GM23248 (cell line): ENCODE data around the gene LDHAL6B. TPM values are rescaled to one million over a fixed set of nuclear protein-coding genes. Genes with fewer than 3 reads are reported as not detected.

Experiments
- DNase-seq: peaks from one replicate; pipeline ENCODE4 v3.0.0-alpha.2; 2015
- H2AFZ ChIP-seq: fragments of 200-600 bp; sonication (generic); 2 replicates; pipeline ENCODE4 v1.6.1; 2016; ENCODE audit warnings: antibody characterized with exemption
- H3F3A ChIP-seq: fragments of 200-600 bp; sonication (generic); 2 replicates; pipeline ENCODE4 v1.6.1; 2016; ENCODE audit warnings: mild to moderate bottlenecking, antibody characterized with exemption, mixed run types; ENCODE audit not compliant: insufficient read depth
- H3K27ac ChIP-seq: fragments of 200-600 bp; sonication (generic); 2 replicates; pipeline ENCODE4 v1.5.1; 2016; ENCODE audit warnings: mild to moderate bottlenecking
- H3K27me3 ChIP-seq: fragments of 200-600 bp; sonication (generic); replicated peaks from 2 replicates; pipeline ENCODE4 v1.6.1; 2016; ENCODE audit warnings: mild to moderate bottlenecking; ENCODE audit not compliant: insufficient read depth
- H3K36me3 ChIP-seq: fragments of 200-600 bp; sonication (generic); 2 replicates; pipeline ENCODE4 v1.6.1; 2016; ENCODE audit warnings: low read depth, mild to moderate bottlenecking
- H3K4me1 ChIP-seq: fragments of 200-600 bp; sonication (generic); 2 replicates; pipeline ENCODE4 v1.6.1; 2016; ENCODE audit warnings: mild to moderate bottlenecking; ENCODE audit not compliant: insufficient read depth
- H3K4me2 ChIP-seq: fragments of 200-600 bp; sonication (generic); one replicate; pipeline ENCODE4 v1.6.1; 2016; ENCODE audit warnings: mild to moderate bottlenecking; ENCODE audit not compliant: unreplicated experiment
- H3K4me3 ChIP-seq: fragments of 200-600 bp; sonication (generic); 2 replicates; pipeline ENCODE4 v1.5.1; 2016; ENCODE audit warnings: mild to moderate bottlenecking
- H3K79me2 ChIP-seq: fragments of 200-600 bp; sonication (generic); 2 replicates; pipeline ENCODE4 v1.6.1; 2016; ENCODE audit warnings: mild to moderate bottlenecking; ENCODE audit not compliant: insufficient read depth
- H3K9ac ChIP-seq: fragments of 200-600 bp; sonication (generic); 2 replicates; pipeline ENCODE4 v1.6.1; 2016; ENCODE audit warnings: mild to moderate bottlenecking
- H3K9me2 ChIP-seq: fragments of 200-600 bp; sonication (generic); 2 replicates; pipeline ENCODE4 v1.6.1; 2016; ENCODE audit warnings: mixed run types, mild to moderate bottlenecking, moderate library complexity; ENCODE audit not compliant: insufficient read depth
- H3K9me3 ChIP-seq: fragments of 200-600 bp; sonication (generic); one replicate; pipeline ENCODE4 v1.6.1; 2017; ENCODE audit warnings: low read depth
- H4K20me1 ChIP-seq: fragments of 200-600 bp; sonication (generic); 2 replicates; pipeline ENCODE4 v1.6.0; 2016; ENCODE audit not compliant: insufficient read depth
- EZH2 ChIP-seq: fragments of 200-600 bp; sonication (generic); IDR thresholded peaks from 2 replicates; pipeline ENCODE4 v1.6.1; 2018; ENCODE audit warnings: antibody characterized with exemption, mild to moderate bottlenecking; ENCODE audit not compliant: insufficient read depth, poor library complexity, severe bottlenecking
- EZH2phosphoT487 ChIP-seq: fragments of 200-600 bp; sonication (generic); IDR thresholded peaks from 2 replicates; pipeline ENCODE4 v1.6.1; 2018; ENCODE audit warnings: antibody characterized with exemption, moderate library complexity, mild to moderate bottlenecking, low read depth; ENCODE audit not compliant: insufficient read depth
- WGBS, 2 experiments: methylation state at CpG; one replicate each; pipeline ENCODE4 v1.1.6; 2015 to 2017; ENCODE audit warnings: low lambda C conversion rate in 2 of 2, low coverage in 1 of 2; ENCODE audit errors: missing lambda C conversion rate in 2 of 2; 5-methylcytosine and 5-hydroxymethylcytosine counted together
- in situ Hi-C: fragments of 300-500 bp; cut with MboI; formaldehyde crosslinking; loops from 2 replicates; pipeline ENCODE4 v1.15.0; 2020
- polyA plus RNA-seq: library from polyadenylated mRNA; unstranded; fragments of >200 nt; fragmentation: Nextera tagmentation; extraction: Ambion mirVana; gene quantifications from 2 replicates; pipeline ENCODE4 v1.2.1, GENCODE V29; 2016
- total RNA-seq: library from RNA; depleted of rRNA; stranded (reverse); fragments of >200 nt; shearing (Covaris generic); gene quantifications from 2 replicates; pipeline ENCODE4 v1.2.3, GENCODE V29; 2014

The LDHAL6B gene
- total and polyA plus RNA-seq, 2 experiments from 2014 or later = 0.10 TPM; not detected in 1

DNA sequence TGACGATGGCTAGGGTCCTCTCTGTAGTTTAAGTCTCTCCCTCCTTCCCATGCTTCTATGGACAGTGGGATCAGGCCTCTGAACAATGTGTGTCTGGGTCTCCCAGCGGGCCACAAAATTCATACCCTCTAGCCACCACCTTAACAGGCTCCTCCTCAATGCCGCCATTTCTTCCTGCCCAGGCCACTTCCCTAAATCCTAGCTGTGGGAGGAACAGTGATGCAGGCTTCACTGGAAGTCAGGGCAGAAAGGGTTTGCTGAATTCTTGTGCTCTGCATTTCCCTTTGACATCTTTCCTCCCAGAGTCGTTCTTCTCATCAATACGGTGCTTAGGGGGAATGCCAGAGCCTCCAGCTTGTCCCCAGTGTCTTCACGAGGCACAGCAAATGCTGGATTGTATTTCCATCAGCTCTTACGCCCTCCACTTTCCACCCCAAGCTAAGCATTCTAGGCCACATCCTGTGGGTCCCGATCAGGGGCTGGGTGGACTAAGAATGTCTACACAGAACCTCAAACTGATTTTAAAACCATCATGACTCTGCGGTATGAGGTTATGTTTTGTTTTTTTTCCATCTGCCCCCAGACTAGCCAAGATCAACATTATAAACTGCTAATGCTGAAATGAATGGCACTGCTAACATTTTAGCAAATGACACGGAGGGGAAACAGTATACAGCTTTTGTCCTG, 11.9 kb upstream of the LDHAL6B start:
- H3K4me3 ChIP-seq = no peak overlapping the region
- DNase-seq = no peak
- no peak overlapping the region for H3K9ac ChIP-seq
- no peaks in the 10 kb centered on the region for H3K9me2 ChIP-seq
- no peaks in the 10 kb centered on the region for H3K79me2 ChIP-seq
- in situ Hi-C loops = no loop called here
- peaks cover 55% of the 10 kb centered on the region for H3F3A ChIP-seq
- H3K27me3 ChIP-seq = no peaks in the 10 kb centered on the region
- H4K20me1 ChIP-seq = no peaks in the 10 kb centered on the region
- no peak overlapping the region for H3K27ac ChIP-seq
- no peaks in the 10 kb centered on the region for H3K9me3 ChIP-seq
- 92 to 95% methylated on average over 10 of the region's 10 CpGs for WGBS, 2 experiments
- no peak overlapping the region for H3K4me2 ChIP-seq
- TF ChIP-seq EZH2phosphoT487 = no peak
- TF ChIP-seq EZH2 = no peak
- H3K4me1 ChIP-seq = peaks cover 25% of the 10 kb centered on the region
- H2AFZ ChIP-seq = no peak overlapping the region
- peaks cover 50% of the 10 kb centered on the region for H3K36me3 ChIP-seq

DNA sequence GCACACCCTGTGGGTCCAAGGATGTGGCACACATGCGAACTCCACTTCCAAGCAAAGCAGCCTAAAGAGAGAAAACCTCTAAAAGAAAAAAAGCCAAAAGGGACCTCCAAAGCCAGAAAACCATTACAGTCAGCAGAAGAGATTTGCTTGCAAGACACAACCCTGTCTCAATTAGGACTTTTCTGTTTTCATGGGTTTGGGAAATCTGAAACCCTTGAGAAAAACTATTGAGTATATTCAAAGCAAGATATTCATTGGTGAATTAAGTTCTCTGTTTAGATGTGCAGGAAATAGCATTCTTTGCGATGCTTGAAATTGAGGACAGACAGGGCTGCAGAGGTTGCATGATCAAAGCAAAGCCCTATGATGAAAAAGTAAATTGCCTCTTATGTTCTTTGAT, 10.2 kb upstream of the LDHAL6B start:
- Histone ChIP-seq H3K9ac (no peak overlapping the region), H3K4me1 (peaks cover 24% of the 10 kb centered on the region), H3K79me2 (no peaks in the 10 kb centered on the region), H3F3A (peaks cover 56% of the 10 kb centered on the region), H2AFZ (no peak overlapping the region), H3K27me3 (no peaks in the 10 kb centered on the region), H3K27ac (no peak overlapping the region), H3K4me3 (no peak overlapping the region), H3K4me2 (no peak overlapping the region), H3K9me3 (no peaks in the 10 kb centered on the region), H3K36me3 (peaks cover 50% of the 10 kb centered on the region), H3K9me2 (no peaks in the 10 kb centered on the region), H4K20me1 (no peaks in the 10 kb centered on the region)
- TF ChIP-seq EZH2 = no peak
- no peak for TF ChIP-seq EZH2phosphoT487
- in situ Hi-C loops = no loop called here
- WGBS, 2 experiments = 98 to 100% methylated on average over 2 of the region's 2 CpGs
- no peak for DNase-seq

DNA sequence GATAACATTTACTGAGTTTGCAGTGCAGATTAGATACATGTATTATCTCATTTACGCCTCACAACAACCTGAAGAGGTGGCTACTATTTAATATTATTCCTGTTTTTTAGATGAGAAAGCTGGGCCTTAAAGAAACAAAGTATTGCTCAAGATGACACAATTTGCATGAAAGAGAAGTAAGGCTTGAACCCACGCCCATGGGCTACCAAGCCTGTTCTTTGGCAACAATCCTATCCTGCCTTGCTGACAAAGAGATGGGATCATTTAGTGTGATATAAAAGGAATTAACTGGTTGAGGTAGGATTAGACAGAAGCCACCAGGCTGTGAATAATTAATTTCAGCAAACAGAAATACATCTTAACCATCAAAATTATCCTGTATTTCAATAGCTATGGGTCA, 9.2 kb upstream of the LDHAL6B start:
- no peak overlapping the region for H3K4me3 ChIP-seq
- TF ChIP-seq EZH2 = no peak
- no peak for TF ChIP-seq EZH2phosphoT487
- H3K36me3 ChIP-seq = peaks cover 60% of the 10 kb centered on the region
- in situ Hi-C loops = no loop called here
- DNase-seq = no peak
- H3K27me3 ChIP-seq = no peaks in the 10 kb centered on the region
- no peak overlapping the region for H2AFZ ChIP-seq
- no peaks in the 10 kb centered on the region for H4K20me1 ChIP-seq
- H3K9me3 ChIP-seq = no peaks in the 10 kb centered on the region
- no peaks in the 10 kb centered on the region for H3K9me2 ChIP-seq
- H3K4me1 ChIP-seq = peaks cover 15% of the 10 kb centered on the region
- H3F3A ChIP-seq = peaks cover 46% of the 10 kb centered on the region
- WGBS, 2 experiments = 98% methylated on average over 2 of the region's 2 CpGs
- H3K9ac ChIP-seq = no peak overlapping the region
- no peak overlapping the region for H3K27ac ChIP-seq
- H3K79me2 ChIP-seq = no peaks in the 10 kb centered on the region
- no peak overlapping the region for H3K4me2 ChIP-seq

DNA sequence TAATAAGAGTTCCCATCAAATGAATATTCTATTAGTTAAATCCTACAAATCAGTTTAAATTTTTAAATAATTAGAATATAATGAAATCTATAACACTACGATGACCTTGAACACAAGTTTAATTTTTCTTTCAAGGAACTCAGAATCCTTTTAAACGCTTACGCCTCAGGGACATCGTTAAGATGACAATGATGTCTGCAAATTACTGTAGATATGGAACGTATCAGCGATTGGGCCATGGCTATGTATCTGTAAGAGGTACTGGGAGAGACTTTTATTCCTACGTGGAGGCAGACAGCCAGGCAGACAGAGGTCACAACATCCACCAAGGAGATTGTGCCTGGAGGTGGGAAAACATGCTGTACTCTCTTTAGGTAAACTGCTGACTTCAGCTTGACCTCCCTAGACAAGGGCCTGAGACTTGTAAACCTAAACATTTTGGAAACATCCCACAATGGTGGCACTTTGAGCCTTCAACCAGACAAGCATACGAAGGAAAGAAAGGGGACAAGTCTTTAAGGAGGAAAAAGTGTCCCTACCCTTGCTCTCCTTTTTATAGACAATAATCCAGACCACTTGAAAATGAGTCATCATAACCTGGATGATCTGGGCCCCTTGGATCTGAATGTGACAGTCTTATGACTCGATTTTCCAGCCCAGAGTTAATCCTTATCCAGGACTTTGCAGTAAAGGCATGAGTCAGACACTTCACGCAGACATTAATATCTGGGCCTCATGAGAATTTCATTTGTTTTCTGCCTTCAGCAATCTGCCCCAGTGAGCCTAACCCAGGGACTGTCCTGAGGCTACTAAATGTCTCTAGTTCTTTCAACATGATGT, 6.8 kb upstream of the LDHAL6B start:
- peak overlapping the region; percentile 24; the same call in 1 of the 2 replicates for H3K9ac ChIP-seq
- H3K4me2 ChIP-seq = peak overlapping the region; percentile 3
- H3K4me3 ChIP-seq = no peak overlapping the region
- peaks cover 31% of the 10 kb centered on the region for H3F3A ChIP-seq
- 72 to 75% methylated on average over 10 of the region's 10 CpGs for WGBS, 2 experiments
- no peak for TF ChIP-seq EZH2
- no peak for TF ChIP-seq EZH2phosphoT487
- H3K9me2 ChIP-seq = no peaks in the 10 kb centered on the region
- peak; percentile 85 for DNase-seq
- H3K9me3 ChIP-seq = no peaks in the 10 kb centered on the region
- peaks cover 63% of the 10 kb centered on the region for H3K36me3 ChIP-seq
- peak overlapping the region; percentile 69 for H3K27ac ChIP-seq
- no peak overlapping the region for H2AFZ ChIP-seq
- in situ Hi-C loops = no loop called here
- H3K4me1 ChIP-seq = peaks cover 11% of the 10 kb centered on the region
- 0 out of 2 replicates have a peak, but pooled peaks cover 4% of the 10 kb centered on the region for H3K79me2 ChIP-seq
- no peaks in the 10 kb centered on the region for H4K20me1 ChIP-seq
- no peaks in the 10 kb centered on the region for H3K27me3 ChIP-seq
